Measurements from ENCODE around the gene RHOH.

The RHOH gene

DNA sequence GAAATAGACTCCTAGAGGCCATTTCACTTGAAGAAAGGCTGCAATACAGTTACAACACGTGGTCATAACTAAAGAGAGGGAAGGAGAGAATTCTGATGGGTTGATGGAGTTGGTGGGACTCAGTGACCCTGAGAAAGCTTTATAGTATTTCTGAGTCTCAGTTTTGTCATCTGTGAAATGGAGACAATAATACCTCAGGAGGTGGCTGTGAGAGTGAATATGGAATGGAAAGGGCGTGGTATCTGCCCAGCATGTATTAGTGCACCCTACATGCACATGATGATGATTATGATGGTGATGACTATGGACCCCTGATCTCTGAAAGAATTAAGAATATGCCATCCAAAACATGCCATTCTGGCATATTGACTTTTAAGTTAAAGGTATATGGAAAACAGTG lies 66.0 kb downstream of the RHOH start:
- Histone ChIP-seq H3K9ac (ENCODE audit: low read length) (no peak overlapping the region), H3K18ac (ENCODE audit: low read depth in 1 of 2, low read length in 2 of 2) (no peak overlapping the region), H2BK15ac (ENCODE audit: low read depth, poor library complexity, severe bottlenecking) (no peak overlapping the region), H3K4me2 (ENCODE audit: low read length, poor library complexity, severe bottlenecking) (no peak overlapping the region), H3K27ac (ENCODE audit: low read length, poor library complexity, severe bottlenecking) (no peak overlapping the region), H3K36me3 (ENCODE audit: control insufficient read depth in 1 of 2, insufficient read depth in 2 of 2, low read depth in 1 of 2, low read length in 2 of 2) (no peaks in the 10 kb centered on the region), H3K79me1 (replicated peaks; ENCODE audit: low read length, poor library complexity, severe bottlenecking) (no peaks in the 10 kb centered on the region), H4K8ac (ENCODE audit: low read length) (no peak overlapping the region), H2AFZ (ENCODE audit: low read depth, low read length) (no peak overlapping the region), H3K9me3 (ENCODE audit: control insufficient read depth, low read length) (no peaks in the 10 kb centered on the region), H3K4ac (ENCODE audit: low read depth in 1 of 2, low read length in 2 of 2) (no peak overlapping the region), H2BK120ac (ENCODE audit: low read depth, low read length) (no peak overlapping the region), H2AK5ac (ENCODE audit: low read length, severe bottlenecking) (no peak overlapping the region), H3K27me3 (ENCODE audit: control insufficient read depth in 1 of 2, insufficient read depth in 1 of 2, low read length in 2 of 2) (no peaks in the 10 kb centered on the region), H3K4me3 (ENCODE audit: insufficient read depth in 1 of 2, low read depth in 1 of 2, low read length in 2 of 2) (no peak overlapping the region), H3K23ac (ENCODE audit: low read length in 2 of 2) (no peak overlapping the region), H3K4me1 (ENCODE audit: control insufficient read depth, insufficient read depth, low read depth, low read length) (peaks cover 10% of the 10 kb centered on the region), H2BK12ac (ENCODE audit: low read length in 2 of 2) (no peak overlapping the region), H4K91ac (ENCODE audit: low read length) (no peak overlapping the region), H2BK5ac (ENCODE audit: low read depth, low read length, poor library complexity, severe bottlenecking) (no peak overlapping the region), H3K14ac (ENCODE audit: low read length in 2 of 2) (no peak overlapping the region)
- WGBS, result 92% methylated on average over 2 of the region's 2 CpGs
- no peak for DNase-seq

DNA sequence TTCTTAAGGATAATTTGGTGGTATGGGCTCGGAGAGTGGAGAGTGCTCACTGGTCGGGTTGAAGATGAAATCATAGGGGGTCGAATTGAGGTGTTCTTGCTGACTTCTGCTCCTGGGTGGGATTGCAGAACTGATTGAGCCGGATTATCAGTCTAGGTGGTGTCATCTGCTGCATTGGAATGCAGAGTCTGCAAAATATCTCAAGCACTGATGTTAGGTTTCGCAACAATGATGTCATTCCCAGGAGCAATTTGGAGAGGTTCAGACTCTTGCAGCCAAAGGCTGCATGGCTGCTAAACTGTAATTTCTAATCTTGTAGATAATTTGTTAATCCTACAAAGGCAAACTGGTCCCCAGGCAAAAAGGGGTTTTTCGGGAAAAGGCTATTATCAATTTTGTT lies 67.7 kb downstream of the RHOH start:
- Histone ChIP-seq H3K23ac (ENCODE audit: low read length in 2 of 2) (no peak overlapping the region), H4K8ac (ENCODE audit: low read length) (no peak overlapping the region), H3K9me3 (ENCODE audit: control insufficient read depth, low read length) (no peaks in the 10 kb centered on the region), H3K36me3 (ENCODE audit: control insufficient read depth in 1 of 2, insufficient read depth in 2 of 2, low read depth in 1 of 2, low read length in 2 of 2) (no peaks in the 10 kb centered on the region), H3K9ac (ENCODE audit: low read length) (no peak overlapping the region), H3K14ac (ENCODE audit: low read length in 2 of 2) (no peak overlapping the region), H2BK120ac (ENCODE audit: low read depth, low read length) (no peak overlapping the region), H3K18ac (ENCODE audit: low read depth in 1 of 2, low read length in 2 of 2) (peak overlapping the region in 1 of 2 experiments; percentile 52), H2AK5ac (ENCODE audit: low read length, severe bottlenecking) (no peak overlapping the region), H3K27me3 (ENCODE audit: control insufficient read depth in 1 of 2, insufficient read depth in 1 of 2, low read length in 2 of 2) (no peaks in the 10 kb centered on the region), H3K4ac (ENCODE audit: low read depth in 1 of 2, low read length in 2 of 2) (no peak overlapping the region), H3K4me2 (ENCODE audit: low read length, poor library complexity, severe bottlenecking) (no peak overlapping the region), H3K4me3 (ENCODE audit: insufficient read depth in 1 of 2, low read depth in 1 of 2, low read length in 2 of 2) (no peak overlapping the region), H3K79me1 (replicated peaks; ENCODE audit: low read length, poor library complexity, severe bottlenecking) (no peaks in the 10 kb centered on the region), H2BK5ac (ENCODE audit: low read depth, low read length, poor library complexity, severe bottlenecking) (no peak overlapping the region), H2BK15ac (ENCODE audit: low read depth, poor library complexity, severe bottlenecking) (no peak overlapping the region), H3K27ac (ENCODE audit: low read length, poor library complexity, severe bottlenecking) (no peak overlapping the region), H2BK12ac (ENCODE audit: low read length in 2 of 2) (no peak overlapping the region), H4K91ac (ENCODE audit: low read length) (no peak overlapping the region), H2AFZ (ENCODE audit: low read depth, low read length) (no peak overlapping the region), H3K4me1 (ENCODE audit: control insufficient read depth, insufficient read depth, low read depth, low read length) (peaks cover 10% of the 10 kb centered on the region)
- peak; percentile 79 for DNase-seq
- WGBS, result 54% methylated on average over 5 of the region's 6 CpGs

DNA sequence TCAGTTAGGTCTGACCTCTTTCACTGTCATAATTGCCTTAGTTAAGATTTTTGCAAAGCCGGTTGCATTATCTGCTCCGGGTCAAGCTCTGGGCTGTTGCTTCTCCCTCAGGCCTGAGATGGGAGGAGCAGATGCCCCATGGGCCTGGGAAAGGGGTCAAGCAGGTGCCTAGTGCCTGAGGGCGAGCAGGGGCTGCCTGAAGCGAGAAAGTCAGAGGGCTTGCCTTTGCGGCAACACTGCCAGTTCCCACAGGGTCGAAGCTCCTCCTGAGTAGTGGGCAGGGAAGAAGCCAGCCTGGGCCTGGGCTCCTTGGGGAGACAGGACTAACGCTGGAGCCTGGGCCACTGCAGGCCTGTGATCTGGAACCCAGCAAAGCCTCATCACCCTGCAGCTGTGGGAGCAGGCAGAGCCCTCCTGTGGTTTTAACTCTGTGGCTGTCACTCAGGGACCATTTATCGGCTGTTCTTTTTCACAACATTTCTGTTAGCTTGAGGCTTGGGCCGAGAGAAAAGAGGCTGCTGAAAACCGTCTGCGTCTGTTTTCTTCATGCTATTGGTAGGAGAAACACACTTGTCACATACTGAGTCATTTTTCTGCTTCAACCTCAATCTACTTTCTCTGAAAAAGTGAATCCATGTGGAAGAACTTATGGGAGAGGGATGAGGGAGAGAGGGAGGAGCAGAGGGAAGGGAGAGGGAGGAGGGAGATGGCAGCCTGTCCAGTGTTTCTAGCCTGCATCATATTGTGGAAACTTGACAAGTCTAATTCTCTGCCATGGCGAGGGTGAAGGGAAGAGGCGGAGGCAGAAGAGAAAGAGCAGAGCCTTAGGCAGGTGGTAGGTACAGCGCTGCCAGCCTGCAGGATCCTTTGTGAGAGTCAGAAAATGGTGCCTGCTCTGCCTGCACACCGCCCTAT lies 68.4 kb downstream of the RHOH start:
- H3K23ac ChIP-seq (ENCODE audit: low read length in 2 of 2), result no peak overlapping the region
- H2BK5ac ChIP-seq (ENCODE audit: low read depth, low read length, poor library complexity, severe bottlenecking), result no peak overlapping the region
- H4K91ac ChIP-seq (ENCODE audit: low read length), result peak overlapping the region; percentile 34
- H2BK15ac ChIP-seq (ENCODE audit: low read depth, poor library complexity, severe bottlenecking), result no peak overlapping the region
- no peaks in the 10 kb centered on the region for H3K27me3 ChIP-seq (ENCODE audit: control insufficient read depth in 1 of 2, insufficient read depth in 1 of 2, low read length in 2 of 2)
- no peak overlapping the region for H3K9ac ChIP-seq (ENCODE audit: low read length)
- H3K4ac ChIP-seq (ENCODE audit: low read depth in 1 of 2, low read length in 2 of 2), result peak overlapping the region in 1 of 2 experiments; percentile 3
- no peak overlapping the region for H3K14ac ChIP-seq (ENCODE audit: low read length in 2 of 2)
- H3K79me1 ChIP-seq (replicated peaks; ENCODE audit: low read length, poor library complexity, severe bottlenecking), result no peaks in the 10 kb centered on the region
- DNase-seq, result peak; percentile 74
- H2AK5ac ChIP-seq (ENCODE audit: low read length, severe bottlenecking), result no peak overlapping the region
- H3K4me2 ChIP-seq (ENCODE audit: low read length, poor library complexity, severe bottlenecking), result no peak overlapping the region
- peak overlapping the region; percentile 0 to 46 for H3K18ac ChIP-seq (ENCODE audit: low read depth in 1 of 2, low read length in 2 of 2)
- no peak overlapping the region for H3K4me3 ChIP-seq (ENCODE audit: insufficient read depth in 1 of 2, low read depth in 1 of 2, low read length in 2 of 2)
- H4K8ac ChIP-seq (ENCODE audit: low read length), result peak overlapping the region; percentile 14
- peaks cover 10% of the 10 kb centered on the region for H3K4me1 ChIP-seq (ENCODE audit: control insufficient read depth, insufficient read depth, low read depth, low read length)
- H3K27ac ChIP-seq (ENCODE audit: low read length, poor library complexity, severe bottlenecking), result no peak overlapping the region
- H2BK12ac ChIP-seq (ENCODE audit: low read length in 2 of 2), result no peak overlapping the region
- no peak overlapping the region for H2BK120ac ChIP-seq (ENCODE audit: low read depth, low read length)
- no peaks in the 10 kb centered on the region for H3K9me3 ChIP-seq (ENCODE audit: control insufficient read depth, low read length)
- H2AFZ ChIP-seq (ENCODE audit: low read depth, low read length), result no peak overlapping the region
- H3K36me3 ChIP-seq (ENCODE audit: control insufficient read depth in 1 of 2, insufficient read depth in 2 of 2, low read depth in 1 of 2, low read length in 2 of 2), result no peaks in the 10 kb centered on the region
- 55% methylated on average over 15 of the region's 15 CpGs for WGBS

DNA sequence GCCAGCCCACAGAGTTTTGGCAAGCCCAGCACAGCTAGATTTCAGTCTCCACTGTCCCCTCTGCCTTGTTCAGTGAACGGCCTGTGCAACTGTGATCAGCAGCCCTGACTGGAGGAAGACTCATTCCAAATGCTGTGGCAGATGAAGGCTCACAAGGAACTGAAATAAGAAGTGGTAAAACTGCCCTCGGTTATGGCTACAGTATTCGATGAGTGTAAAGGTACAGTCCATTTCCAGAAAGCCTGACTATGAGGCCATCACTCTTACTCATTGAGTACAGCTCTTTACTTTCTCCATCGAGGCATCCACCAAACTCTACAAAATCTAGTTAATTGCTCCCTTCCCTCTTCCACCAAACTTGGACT lies 69.1 kb downstream of the RHOH start:
- Histone ChIP-seq H3K4me1 (ENCODE audit: control insufficient read depth, insufficient read depth, low read depth, low read length) (peaks cover 10% of the 10 kb centered on the region), H3K4me2 (ENCODE audit: low read length, poor library complexity, severe bottlenecking) (no peak overlapping the region), H3K23ac (ENCODE audit: low read length in 2 of 2) (no peak overlapping the region), H3K27me3 (ENCODE audit: control insufficient read depth in 1 of 2, insufficient read depth in 1 of 2, low read length in 2 of 2) (no peaks in the 10 kb centered on the region), H4K8ac (ENCODE audit: low read length) (peak overlapping the region; percentile 10), H3K18ac (ENCODE audit: low read depth in 1 of 2, low read length in 2 of 2) (peak overlapping the region in 1 of 2 experiments; percentile 0), H3K79me1 (replicated peaks; ENCODE audit: low read length, poor library complexity, severe bottlenecking) (no peaks in the 10 kb centered on the region), H2BK5ac (ENCODE audit: low read depth, low read length, poor library complexity, severe bottlenecking) (no peak overlapping the region), H4K91ac (ENCODE audit: low read length) (no peak overlapping the region), H2BK12ac (ENCODE audit: low read length in 2 of 2) (no peak overlapping the region), H3K9ac (ENCODE audit: low read length) (no peak overlapping the region), H3K9me3 (ENCODE audit: control insufficient read depth, low read length) (no peaks in the 10 kb centered on the region), H3K27ac (ENCODE audit: low read length, poor library complexity, severe bottlenecking) (no peak overlapping the region), H2BK120ac (ENCODE audit: low read depth, low read length) (no peak overlapping the region), H2AK5ac (ENCODE audit: low read length, severe bottlenecking) (no peak overlapping the region), H3K14ac (ENCODE audit: low read length in 2 of 2) (no peak overlapping the region), H2BK15ac (ENCODE audit: low read depth, poor library complexity, severe bottlenecking) (no peak overlapping the region), H3K36me3 (ENCODE audit: control insufficient read depth in 1 of 2, insufficient read depth in 2 of 2, low read depth in 1 of 2, low read length in 2 of 2) (no peaks in the 10 kb centered on the region), H2AFZ (ENCODE audit: low read depth, low read length) (no peak overlapping the region), H3K4ac (ENCODE audit: low read depth in 1 of 2, low read length in 2 of 2) (peak overlapping the region in 1 of 2 experiments; percentile 3), H3K4me3 (ENCODE audit: insufficient read depth in 1 of 2, low read depth in 1 of 2, low read length in 2 of 2) (no peak overlapping the region)
- no peak for DNase-seq
- WGBS, result 94% methylated on average over 4 of the region's 4 CpGs

Measured in mesenchymal stem cell (in vitro differentiated cells and primary cell).